ENCODE data around the gene HERPUD2. TPM values are rescaled to one million over a fixed set of nuclear protein-coding genes. Genes with fewer than 3 reads are reported as not detected.

Gene HERPUD2
- total and polyA plus RNA-seq, 2 of the 4 experiments (the other 2 are of a cell fraction), result 22.2 to 27.2 TPM

GRCh38 chr7:35605760-35606159 is 89.2 kb downstream of the HERPUD2 start:
- H3K56ac ChIP-seq (ENCODE audit: extremely low read depth, insufficient read depth, low read length), result no peak overlapping the region
- H3K18ac ChIP-seq (ENCODE audit: low read depth, low read length), result peak overlapping the region; percentile 42; the same call in 1 of the 2 replicates
- DNase-seq (peak; percentile 82), ATAC-seq (ENCODE audit: low read depth) (peak; percentile 91)
- in situ Hi-C loops (cut with MboI; ENCODE audit: low sequenced_read_pairs), result no loop called here
- peak overlapping the region; percentile 47; the same call in 1 of the 2 replicates for H4K91ac ChIP-seq (ENCODE audit: insufficient read depth, low read depth, low read length)
- H4K5ac ChIP-seq (ENCODE audit: low read depth, low read length), result peak overlapping the region; percentile 61
- H4K8ac ChIP-seq (ENCODE audit: low read depth in 2 of 2, low read length in 2 of 2), result peak overlapping the region in 1 of 2 experiments; percentile 4; a peak in 1 of 4 replicates
- ChIA-PET CTCF (no interaction called here), POLR2A (ENCODE audit: unreplicated experiment) (no interaction called here)
- 0 out of 2 replicates have a peak overlapping the region, but pooled peaks have one; percentile 10 for H3K4ac ChIP-seq (ENCODE audit: low read depth, low read length)
- no peaks in the 10 kb centered on the region for H4K20me1 ChIP-seq (ENCODE audit: insufficient read depth, low read length)
- H2BK20ac ChIP-seq (ENCODE audit: low read depth, low read length), result peak overlapping the region; percentile 58
- H3K23ac ChIP-seq (ENCODE audit: low read depth, low read length), result no peak overlapping the region
- H3K4me1 ChIP-seq (ENCODE audit: control insufficient read depth, insufficient read depth, low read length), result peaks cover 13% of the 10 kb centered on the region
- 20% methylated on average over 1 of the region's 1 CpG; no CpG with 5 or more reads in 1 of the 2 experiments for WGBS, 2 experiments (ENCODE audit: extremely low coverage in 2 of 2, insufficient read length in 1 of 2)
- no peak overlapping the region for H2BK5ac ChIP-seq (ENCODE audit: low read depth, low read length, poor library complexity, severe bottlenecking)
- no peak overlapping the region for H3K9ac ChIP-seq (ENCODE audit: low read depth, low read length)
- H3K36me3 ChIP-seq (ENCODE audit: control insufficient read depth, insufficient read depth, low read length), result no peaks in the 10 kb centered on the region
- H3K4me3 ChIP-seq (ENCODE audit: insufficient read depth, low read depth, low read length), result no peak overlapping the region
- intact Hi-C loops (cut with micrococcal nuclease), result no loop called here
- H2AK9ac ChIP-seq (replicated peaks; ENCODE audit: low read depth, low read length, poor library complexity), result no peak overlapping the region
- peak overlapping the region; percentile 46 for H2AFZ ChIP-seq (replicated peaks; ENCODE audit: low read length, poor library complexity)
- no peak overlapping the region; the same call in 2 of the 3 replicates for H2BK15ac ChIP-seq (ENCODE audit: low read depth, low read length)
- H3K27ac ChIP-seq (ENCODE audit: insufficient read depth, low read length), result peak overlapping the region; percentile 50
- dilution Hi-C loops (cut with HindIII; ENCODE audit: low sequenced_read_pairs, unreplicated experiment), result no loop called here
- H2BK120ac ChIP-seq (ENCODE audit: low read depth, low read length), result peak overlapping the region; percentile 38; the same call in 1 of the 2 replicates
- H3K27me3 ChIP-seq (ENCODE audit: control insufficient read depth, insufficient read depth, low read length), result no peaks in the 10 kb centered on the region
- TF ChIP-seq SMC3 (IDR thresholded peaks at IDR 0.05; ENCODE audit: low read depth, low read length) (no peak), MXI1 (IDR thresholded peaks at IDR 0.05; ENCODE audit: borderline replicate concordance, low read depth, low read length) (no peak), MAZ (IDR thresholded peaks at IDR 0.05; ENCODE audit: borderline replicate concordance, low read depth, low read length) (no peak), POLR2A (IDR thresholded peaks at IDR 0.05; ENCODE audit: low read depth, low read length) (no peak), CHD1 (IDR thresholded peaks at IDR 0.05; ENCODE audit: low read depth, low read length) (no peak), BHLHE40 (IDR thresholded peaks at IDR 0.05; ENCODE audit: low read depth, low read length) (no peak), ELK1 (IDR thresholded peaks at IDR 0.05; ENCODE audit: borderline replicate concordance, low read depth, low read length) (no peak), NFE2L2 (IDR thresholded peaks at IDR 0.05; ENCODE audit: low read depth, low read length) (no peak), RFX5 (IDR thresholded peaks at IDR 0.05; ENCODE audit: low read depth, low read length) (no peak), CEBPB (IDR thresholded peaks at IDR 0.05; ENCODE audit: low read depth, low read length) (0 out of 2 replicates have a peak, but pooled peaks have one; percentile 7), RAD21 (IDR thresholded peaks at IDR 0.05; ENCODE audit: low read length) (no peak), MAFK (IDR thresholded peaks at IDR 0.05; ENCODE audit: low read depth, low read length) (no peak), CTCF (conservative IDR thresholded peaks at IDR 0.05; ENCODE audit: low read depth, low read length) (no peak), FOS (IDR thresholded peaks at IDR 0.05; ENCODE audit: low read depth, low read length) (peak; percentile 51; the same call in 1 of the 2 replicates), RCOR1 (IDR thresholded peaks at IDR 0.05; ENCODE audit: insufficient replicate concordance, low read length) (no peak), USF2 (IDR thresholded peaks at IDR 0.05; ENCODE audit: low read depth, low read length) (no peak)
- 0 out of 2 replicates have a peak overlapping the region, but pooled peaks have one; percentile 21 for H3K14ac ChIP-seq (replicated peaks; ENCODE audit: low read depth, low read length)
- H3K4me2 ChIP-seq (ENCODE audit: low read depth, low read length), result no peak overlapping the region
- no peaks in the 10 kb centered on the region for H3K79me1 ChIP-seq (ENCODE audit: low read depth in 1 of 2, low read length in 2 of 2)
- BruUV-seq (replicated peaks), result no TSS peak
- H3K9me1 ChIP-seq (ENCODE audit: insufficient read depth, low read length), result no peaks in the 10 kb centered on the region; the same call in 1 of the 2 replicates
- H3K9me3 ChIP-seq (ENCODE audit: control insufficient read depth, insufficient read depth, low read length), result no peaks in the 10 kb centered on the region
- peak overlapping the region; percentile 16; the same call in 1 of the 2 replicates for H2AK5ac ChIP-seq (ENCODE audit: low read depth, low read length)
